PC-3 (cell line): ENCODE data around the gene BUB1.

Experiments used
- EZH2 ChIP-seq: fragments of 300-600 bp; sonication (generic); IDR thresholded peaks from one replicate; pipeline ENCODE4 v1.6.1; 2017; ENCODE audit warnings: antibody characterized with exemption, mild to moderate bottlenecking, low read length; ENCODE audit not compliant: unreplicated experiment
- EZH2phosphoT487 ChIP-seq: fragments of 300-600 bp; sonication (generic); IDR thresholded peaks from 2 replicates; pipeline ENCODE4 v1.6.1; 2018; ENCODE audit warnings: mild to moderate bottlenecking, antibody characterized with exemption, low read length, borderline replicate concordance
- TF ChIP-seq, protein P1 (sequence below): fragments of 300-600 bp; sonication (generic); conservative IDR thresholded peaks from 2 replicates; pipeline ENCODE4 v1.5.1; 2017; ENCODE audit warnings: antibody characterized with exemption, low read depth, mild to moderate bottlenecking, low read length

DNA sequence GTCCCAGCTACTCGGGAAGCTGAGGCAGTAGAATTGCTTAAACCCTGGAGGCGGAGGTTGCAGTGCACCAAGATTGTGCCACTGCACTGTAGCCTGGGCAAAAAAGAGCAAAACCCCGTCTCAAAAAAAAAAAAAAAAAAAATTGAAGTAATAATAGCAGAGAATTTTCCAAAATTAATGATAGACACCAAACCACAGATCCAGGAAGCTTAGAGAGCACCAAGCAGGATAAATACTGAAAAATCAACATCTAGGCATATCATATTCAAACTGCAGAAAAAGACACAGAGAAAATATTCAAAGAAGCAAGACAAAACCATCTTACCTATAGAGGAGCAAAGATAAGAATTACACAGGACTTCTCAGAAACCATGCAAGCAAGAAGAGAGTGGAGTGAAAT, 33.5 kb downstream of the BUB1 start:
- TF ChIP-seq EZH2 (no peak), EZH2phosphoT487 (no peak)
- TF ChIP-seq, protein P1, sequence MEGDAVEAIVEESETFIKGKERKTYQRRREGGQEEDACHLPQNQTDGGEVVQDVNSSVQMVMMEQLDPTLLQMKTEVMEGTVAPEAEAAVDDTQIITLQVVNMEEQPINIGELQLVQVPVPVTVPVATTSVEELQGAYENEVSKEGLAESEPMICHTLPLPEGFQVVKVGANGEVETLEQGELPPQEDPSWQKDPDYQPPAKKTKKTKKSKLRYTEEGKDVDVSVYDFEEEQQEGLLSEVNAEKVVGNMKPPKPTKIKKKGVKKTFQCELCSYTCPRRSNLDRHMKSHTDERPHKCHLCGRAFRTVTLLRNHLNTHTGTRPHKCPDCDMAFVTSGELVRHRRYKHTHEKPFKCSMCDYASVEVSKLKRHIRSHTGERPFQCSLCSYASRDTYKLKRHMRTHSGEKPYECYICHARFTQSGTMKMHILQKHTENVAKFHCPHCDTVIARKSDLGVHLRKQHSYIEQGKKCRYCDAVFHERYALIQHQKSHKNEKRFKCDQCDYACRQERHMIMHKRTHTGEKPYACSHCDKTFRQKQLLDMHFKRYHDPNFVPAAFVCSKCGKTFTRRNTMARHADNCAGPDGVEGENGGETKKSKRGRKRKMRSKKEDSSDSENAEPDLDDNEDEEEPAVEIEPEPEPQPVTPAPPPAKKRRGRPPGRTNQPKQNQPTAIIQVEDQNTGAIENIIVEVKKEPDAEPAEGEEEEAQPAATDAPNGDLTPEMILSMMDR = no peak
